DND-41 (cell line): ENCODE measurements around the gene RICTOR.

ENCODE experiments used
- CTCF ChIP-seq: IDR thresholded peaks from 2 replicates; pipeline ENCODE4 v1.5.1; 2012; ENCODE audit warnings: borderline replicate concordance, low read length, moderate library complexity, mild to moderate bottlenecking; ENCODE audit not compliant: poor library complexity, severe bottlenecking; ENCODE audit errors: extremely low read depth
- EZH2 ChIP-seq: IDR thresholded peaks from 3 replicates; pipeline ENCODE4 v1.6.1; 2012; ENCODE audit warnings: borderline replicate concordance, low read depth, mild to moderate bottlenecking, moderate library complexity, low read length, inconsistent platforms; ENCODE audit not compliant: severe bottlenecking

DNA sequence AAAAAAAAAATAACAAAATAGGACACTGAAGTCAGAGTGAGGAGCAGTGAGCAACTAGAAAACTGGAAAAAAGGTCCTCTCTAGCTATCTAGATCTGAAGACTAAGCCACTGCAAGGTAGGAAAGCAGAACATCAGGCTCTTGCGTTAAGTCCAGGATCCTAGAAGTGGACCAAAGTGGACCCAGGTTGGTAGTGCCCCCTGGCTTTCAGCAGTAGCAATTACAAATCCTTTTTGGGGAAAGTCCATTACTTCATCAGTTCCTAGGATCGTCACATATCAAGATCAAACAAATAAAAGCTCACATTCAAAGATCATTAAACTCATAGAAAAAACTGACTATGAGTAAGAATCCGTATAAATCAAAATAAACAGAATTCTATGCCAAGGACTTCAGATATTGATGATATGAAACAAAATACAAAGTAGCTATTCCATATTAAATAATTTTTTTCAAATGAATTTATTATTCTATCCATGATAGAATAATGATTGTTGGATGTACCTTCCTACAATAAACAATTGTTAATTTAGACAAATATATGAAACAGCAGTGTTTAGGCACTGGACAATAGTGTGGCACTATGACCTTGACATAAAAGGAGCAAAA, 6.5 kb upstream of the RICTOR start:
- TF ChIP-seq EZH2 (no peak), CTCF (peak; percentile 64)
